Ovary (tissue), 3 donors: Measurements from ENCODE around the gene LMNB1.

Experiments used
- EP300 ChIP-seq: sonication (generic); formaldehyde crosslinking; IDR thresholded peaks from one replicate; pipeline ENCODE4 v1.6.1; 2017; ENCODE audit warnings: antibody characterized with exemption
- POLR2A ChIP-seq: fragments of 450-650 bp; IDR thresholded peaks from one replicate; pipeline ENCODE4 v1.6.1; 2017; ENCODE audit warnings: antibody characterized with exemption, mild to moderate bottlenecking, moderate library complexity
- TF ChIP-seq, protein P1 (sequence below), 3 donors: fragments of 450-650 bp in 2 of 3; fragments of 200-600 bp in 1 of 3; IDR thresholded peaks; one replicate each; pipeline versions ENCODE4 v1.5.1 to v1.8.0; 2016 to 2022; ENCODE audit warnings: antibody characterized with exemption in 3 of 3, mild to moderate bottlenecking in 1 of 3
- donor health status: DM: no; HTN: no; CAD: no.

DNA sequence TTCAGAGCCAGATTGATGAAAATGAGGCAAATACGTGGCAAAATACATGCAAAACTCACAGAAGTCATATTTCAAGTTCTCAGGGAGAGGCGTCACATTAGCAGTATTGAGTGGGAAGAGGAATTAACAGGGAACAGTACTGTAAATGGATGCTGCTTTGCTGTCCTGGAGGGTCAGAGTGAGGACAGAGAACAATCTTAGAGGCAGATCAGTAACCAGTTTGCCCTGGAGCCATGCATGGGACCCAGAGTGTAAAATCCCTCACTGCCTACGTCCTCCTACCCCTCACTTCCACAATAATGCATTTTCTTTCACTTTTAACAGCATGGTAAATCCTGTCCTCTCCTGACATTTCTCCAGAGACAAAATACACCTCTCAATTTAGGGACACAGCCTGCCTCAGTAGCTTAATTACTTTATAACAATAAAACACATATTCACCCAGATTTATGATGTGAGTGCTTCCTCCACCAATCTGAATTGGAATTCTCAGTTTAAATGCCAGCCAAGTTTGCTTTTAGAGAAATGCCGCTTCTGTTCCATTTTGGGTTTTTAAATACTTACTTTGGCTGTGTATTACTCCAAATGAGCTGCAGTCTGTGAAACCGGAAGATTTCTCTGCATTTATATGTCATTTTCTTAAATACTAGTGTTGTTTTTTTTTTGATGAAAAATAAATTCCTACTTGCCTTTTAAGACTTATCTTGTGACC is 70.0 kb downstream of the LMNB1 start:
- TF ChIP-seq POLR2A: no peak
- TF ChIP-seq, protein P1, sequence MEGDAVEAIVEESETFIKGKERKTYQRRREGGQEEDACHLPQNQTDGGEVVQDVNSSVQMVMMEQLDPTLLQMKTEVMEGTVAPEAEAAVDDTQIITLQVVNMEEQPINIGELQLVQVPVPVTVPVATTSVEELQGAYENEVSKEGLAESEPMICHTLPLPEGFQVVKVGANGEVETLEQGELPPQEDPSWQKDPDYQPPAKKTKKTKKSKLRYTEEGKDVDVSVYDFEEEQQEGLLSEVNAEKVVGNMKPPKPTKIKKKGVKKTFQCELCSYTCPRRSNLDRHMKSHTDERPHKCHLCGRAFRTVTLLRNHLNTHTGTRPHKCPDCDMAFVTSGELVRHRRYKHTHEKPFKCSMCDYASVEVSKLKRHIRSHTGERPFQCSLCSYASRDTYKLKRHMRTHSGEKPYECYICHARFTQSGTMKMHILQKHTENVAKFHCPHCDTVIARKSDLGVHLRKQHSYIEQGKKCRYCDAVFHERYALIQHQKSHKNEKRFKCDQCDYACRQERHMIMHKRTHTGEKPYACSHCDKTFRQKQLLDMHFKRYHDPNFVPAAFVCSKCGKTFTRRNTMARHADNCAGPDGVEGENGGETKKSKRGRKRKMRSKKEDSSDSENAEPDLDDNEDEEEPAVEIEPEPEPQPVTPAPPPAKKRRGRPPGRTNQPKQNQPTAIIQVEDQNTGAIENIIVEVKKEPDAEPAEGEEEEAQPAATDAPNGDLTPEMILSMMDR (IDR thresholded peaks at IDR 0.05): no peak
- no peak for TF ChIP-seq EP300
